Activated effector memory CD4-positive, alpha-beta T cell treated with Interleukin-2 at 50 U/mL for 16 hours (primary cell): Measurements from ENCODE around the gene SPRR2A.
"Not testable (repeated sequence)": the region's sequence is repeated elsewhere in the genome, so short reads cannot be mapped to it uniquely, and the experiment has no call there.

Experiments
- DNase-seq: peaks from one replicate; pipeline ENCODE4 v3.0.0-alpha.2; 2020

Gene SPRR2A

GRCh38 chr1:153057375-153057774 lies at the start of gene SPRR2A:
Gene SPRR2A (minus strand): TSS chr1:153057512. CDS start chr1:153056735, 777 bp downstream.
- no peak for DNase-seq

- no peak for DNase-seq
Measured at GRCh38 chr1:153100245-153100644, 42.9 kb upstream of the SPRR2A start.

- DNase-seq: no peak
Measured at GRCh38 chr1:153099461-153100045, 42.2 kb upstream of the SPRR2A start.

GRCh38 chr1:153095764-153096163 lies 38.5 kb upstream of the SPRR2A start:
- DNase-seq: no peak

GRCh38 chr1:153094426-153094825 lies 37.1 kb upstream of the SPRR2A start, which contains the start of gene SPRR2E:
Gene SPRR2E (minus strand): TSS chr1:153094526. CDS start chr1:153093751, 775 bp downstream.
- DNase-seq: no peak

- no peak for DNase-seq
Measured at GRCh38 chr1:153087652-153088051, 30.3 kb upstream of the SPRR2A start.

- DNase-seq: no peak
Measured at GRCh38 chr1:153081736-153082135, 24.4 kb upstream of the SPRR2A start.

GRCh38 chr1:153072806-153073726 lies 15.8 kb upstream of the SPRR2A start:
- DNase-seq: no peak

- no peak for DNase-seq
Measured at GRCh38 chr1:153071511-153071910, 14.2 kb upstream of the SPRR2A start, which contains the start of gene SPRR2B. Gene SPRR2B (minus strand): TSS chr1:153071611. CDS start chr1:153070839, 772 bp downstream.

GRCh38 chr1:153070243-153070642 lies 12.9 kb upstream of the SPRR2A start:
- DNase-seq: no peak

- no peak for DNase-seq
Measured at GRCh38 chr1:153058826-153059784, 1.8 kb upstream of the SPRR2A start.

- no peak for DNase-seq
Measured at GRCh38 chr1:153058154-153058553, 842 bp upstream of the SPRR2A start.

- not testable (repeated sequence) for DNase-seq
Measured at GRCh38 chr1:153056111-153056510, 1.2 kb downstream of the SPRR2A start.

GRCh38 chr1:153049211-153049610 lies 8.1 kb downstream of the SPRR2A start:
- DNase-seq: no peak

GRCh38 chr1:153040950-153041631 lies 16.2 kb downstream of the SPRR2A start, which contains the start of gene SPRR2D:
Gene SPRR2D (minus strand): TSS chr1:153041120. CDS start chr1:153040346, 774 bp downstream.
- DNase-seq: no peak

GRCh38 chr1:153035211-153035610 lies 22.1 kb downstream of the SPRR2A start:
- DNase-seq: no peak

GRCh38 chr1:153032677-153033308 lies 24.5 kb downstream of the SPRR2A start:
- DNase-seq: no peak

GRCh38 chr1:153032073-153032472 lies 25.2 kb downstream of the SPRR2A start:
- no peak for DNase-seq

GRCh38 chr1:153030895-153031294 lies 26.4 kb downstream of the SPRR2A start, which contains the start of gene SPRR1B:
Gene SPRR1B (plus strand): TSS chr1:153031203. CDS start chr1:153032346, 1,143 bp downstream.
- DNase-seq: no peak

- DNase-seq: no peak
Measured at GRCh38 chr1:153028766-153029165, 28.5 kb downstream of the SPRR2A start.

- DNase-seq: no peak
Measured at GRCh38 chr1:153025797-153026196, 31.5 kb downstream of the SPRR2A start.
